HepG2 (cell line): ENCODE results near the gene EGFR. TPM values are rescaled to one million over a fixed set of nuclear protein-coding genes. Genes with fewer than 3 reads are reported as not detected.

Source experiments
- AKNA ChIP-seq: sonication (generic); formaldehyde crosslinking; IDR thresholded peaks from 2 replicates; pipeline ENCODE4 v1.4.0; 2020; ENCODE audit warnings: missing genetic modification reagents, borderline replicate concordance
- CEBPZ ChIP-seq: IDR thresholded peaks from 2 replicates; pipeline ENCODE4 v1.6.1; 2012; ENCODE audit warnings: low read length, improper control_type of control experiment
- GFI1 ChIP-seq: sonication (generic); formaldehyde crosslinking; IDR thresholded peaks from 2 replicates; pipeline ENCODE4 v1.5.0; 2020; ENCODE audit warnings: missing genetic modification reagents, mild to moderate bottlenecking, borderline replicate concordance
- GZF1 ChIP-seq: sonication (generic); formaldehyde crosslinking; IDR thresholded peaks from 2 replicates; pipeline ENCODE4 v1.5.1; 2020; ENCODE audit warnings: mild to moderate bottlenecking, missing genetic modification reagents
- HINFP ChIP-seq: sonication (generic); formaldehyde crosslinking; IDR thresholded peaks from 2 replicates; pipeline ENCODE4 v1.4.0; 2020; ENCODE audit warnings: low read depth, mild to moderate bottlenecking, missing genetic modification reagents
- JUNB ChIP-seq: sonication (generic); formaldehyde crosslinking; IDR thresholded peaks from 2 replicates; pipeline ENCODE4 v1.8.0; 2022; ENCODE audit warnings: missing genetic modification reagents, mild to moderate bottlenecking, borderline replicate concordance
- LCORL ChIP-seq, 2 experiments: fragments of 450-650 bp in 1 of 2; sonication (generic) in 1 of 2; formaldehyde crosslinking in 1 of 2; IDR thresholded peaks; 2 replicates each; pipeline versions ENCODE4 v1.5.0 to v1.6.1; 2017 to 2020; ENCODE audit warnings: antibody characterized with exemption in 1 of 2, missing genetic modification reagents in 1 of 2
- POGK ChIP-seq: sonication (generic); formaldehyde crosslinking; conservative IDR thresholded peaks from 2 replicates; pipeline ENCODE4 v1.8.0; 2022; ENCODE audit warnings: mild to moderate bottlenecking, moderate library complexity, missing genetic modification reagents
- REXO4 ChIP-seq: sonication (generic); formaldehyde crosslinking; IDR thresholded peaks from 2 replicates; pipeline ENCODE4 v1.8.0; 2022; ENCODE audit warnings: missing genetic modification reagents, mild to moderate bottlenecking, borderline replicate concordance
- SOX5 ChIP-seq: IDR thresholded peaks from 2 replicates; pipeline ENCODE4 v1.6.1; 2016; ENCODE audit warnings: borderline replicate concordance
- ZFP62 ChIP-seq: sonication (generic); formaldehyde crosslinking; IDR thresholded peaks from 2 replicates; pipeline ENCODE4 v1.4.0; 2020; ENCODE audit warnings: missing genetic modification reagents
- ZNF605 ChIP-seq: sonication (generic); formaldehyde crosslinking; IDR thresholded peaks from 2 replicates; pipeline ENCODE4 v1.8.0; 2022; ENCODE audit warnings: mild to moderate bottlenecking, missing genetic modification reagents
- ZNF703 ChIP-seq: sonication (generic); formaldehyde crosslinking; IDR thresholded peaks from 2 replicates; pipeline ENCODE4 v1.5.1; 2020; ENCODE audit warnings: missing genetic modification reagents, mild to moderate bottlenecking, moderate library complexity, borderline replicate concordance
- ZNF772 ChIP-seq: sonication (generic); formaldehyde crosslinking; IDR thresholded peaks from 2 replicates; pipeline ENCODE4 v1.5.0; 2020; ENCODE audit warnings: mild to moderate bottlenecking, missing genetic modification reagents
- ZNF782 ChIP-seq: sonication (generic); formaldehyde crosslinking; IDR thresholded peaks from 2 replicates; pipeline ENCODE4 v1.4.0; 2020; ENCODE audit warnings: missing genetic modification reagents, mild to moderate bottlenecking, borderline replicate concordance
- polyA plus RNA-seq, 8 experiments: library from polyadenylated mRNA; depleted of rRNA in 3 of 8; stranded (reverse) in 7 of 8; unstranded in 1 of 8; fragments of >200 nt; fragmentation: Illumina TruSeq in 4 of 8; extraction: Trizol in 4 of 8; gene quantifications; 2 replicates each; pipeline versions ENCODE4 v1.2.1 to v1.2.3, GENCODE V29; 2011 to 2016; ENCODE audit warnings: low read depth in 4 of 8, missing spikeins in 1 of 8, mixed read lengths in 1 of 8; ENCODE audit not compliant: insufficient read depth in 1 of 8
- total RNA-seq, 5 experiments: library from RNA; depleted of rRNA; stranded (reverse); fragments of >200 nt; fragmentation: Illumina TruSeq; extraction: Trizol; gene quantifications; 2 replicates each; pipeline ENCODE4 v1.2.3, GENCODE V29; 2016; ENCODE audit warnings: low read depth in 1 of 5

Gene EGFR
- total and polyA plus RNA-seq, 2 of the 13 experiments (the other 11 are each of a cell fraction or from before 2014, with no cell fraction given) = 7.0 to 10.0 TPM

GRCh38 chr7:55019691-55020465 lies 1.1 kb downstream of the EGFR start (continued):
- TF ChIP-seq SOX5 (CRISPR knock-in tag) (no peak), ZFP62 (CRISPR knock-in tag) (no peak), REXO4 (no peak), AKNA (CRISPR knock-in tag) (no peak), JUNB (no peak), CEBPZ (no peak), POGK (CRISPR knock-in tag) (0 out of 2 replicates have a peak, but pooled peaks have one; percentile 31), GFI1 (CRISPR knock-in tag) (no peak), ZNF782 (CRISPR knock-in tag) (no peak), ZNF605 (CRISPR knock-in tag) (no peak), GZF1 (no peak), LCORL (IDR thresholded peaks at IDR 0.05) (no peak), LCORL (CRISPR knock-in tag; IDR thresholded peaks at IDR 0.05) (no peak), ZNF772 (peak; percentile 24; the same call in 1 of the 2 replicates), HINFP (CRISPR knock-in tag) (no peak), ZNF703 (no peak)
